Esophagus muscularis mucosa (tissue), 4 donors: ENCODE measurements around the gene PNPLA7. TPM values are rescaled to one million over a fixed set of nuclear protein-coding genes. Genes with fewer than 3 reads are reported as not detected.

Experiments used
- DNase-seq: peaks from one replicate; pipeline ENCODE4 v3.0.0-alpha.2; 2017; ENCODE audit errors: extremely low spot score
- H3K27ac ChIP-seq, 4 donors: fragments of 200-600 bp; sonication (generic); replicated peaks in 1 of 4; 1 replicate in 3 of 4; 2 replicates in 1 of 4; pipeline ENCODE4 v1.5.1; 2016 to 2019; ENCODE audit warnings: mild to moderate bottlenecking in 1 of 4
- H3K27me3 ChIP-seq, 4 donors: fragments of 200-600 bp; sonication (generic); one replicate each; pipeline versions ENCODE4 v1.5.1 to v1.6.0; 2016 to 2019
- H3K36me3 ChIP-seq, 4 donors: fragments of 200-600 bp; sonication (generic); one replicate each; pipeline ENCODE4 v1.5.1; 2016 to 2019
- H3K4me1 ChIP-seq, 4 donors: fragments of 200-600 bp; sonication (generic); one replicate each; pipeline ENCODE4 v1.5.1; 2016 to 2019
- H3K4me3 ChIP-seq, 4 donors: fragments of 200-600 bp; sonication (generic); 1 replicate in 2 of 4; 2 replicates in 2 of 4; pipeline ENCODE4 v1.5.1; 2016 to 2019; ENCODE audit warnings: mild to moderate bottlenecking in 4 of 4, moderate library complexity in 1 of 4
- H3K9me3 ChIP-seq, 4 donors: fragments of 200-600 bp; sonication (generic); 1 replicate in 3 of 4; 2 replicates in 1 of 4; pipeline ENCODE4 v1.5.1; 2016 to 2019
- CTCF ChIP-seq, 3 experiments: fragments of 200-600 bp in 2 of 3; fragments of 450-650 bp in 1 of 3; sonication (generic) in 2 of 3; IDR thresholded peaks; one replicate each; pipeline ENCODE4 v1.5.1; 2017 to 2019; ENCODE audit warnings: antibody characterized with exemption in 3 of 3, mild to moderate bottlenecking in 2 of 3, moderate library complexity in 1 of 3
- EP300 ChIP-seq: sonication (generic); formaldehyde crosslinking; IDR thresholded peaks from one replicate; pipeline ENCODE4 v1.6.1; 2017; ENCODE audit warnings: antibody characterized with exemption
- POLR2A ChIP-seq: fragments of 450-650 bp; IDR thresholded peaks from one replicate; pipeline ENCODE4 v1.6.1; 2017; ENCODE audit warnings: antibody characterized with exemption, moderate library complexity, mild to moderate bottlenecking, low read depth
- POLR2AphosphoS5 ChIP-seq, 2 donors: sonication (generic); formaldehyde crosslinking; IDR thresholded peaks; one replicate each; pipeline ENCODE4 v1.6.1; 2017; ENCODE audit warnings: antibody characterized with exemption in 2 of 2
- WGBS: methylation state at CpG from one replicate; pipeline ENCODE4 v1.1.5; 2018; 5-methylcytosine and 5-hydroxymethylcytosine counted together
- intact Hi-C: fragments of 100-400 bp; cut with DNase I; formaldehyde crosslinking; loops from one replicate; pipeline ENCODE4 v1.15.1; 2023
- total RNA-seq, 4 donors: library from RNA; depleted of rRNA; stranded (reverse); fragments of >200 nt; gene quantifications; one replicate each; pipeline versions ENCODE4 v1.1.0 to v1.2.1, GENCODE V29; 2016

The PNPLA7 gene
- total RNA-seq, 4 donors from 2014 or later: 3.0 to 6.2 (median 4.0) TPM

GRCh38 chr9:137459152-137459600, 91.0 kb downstream of the PNPLA7 start, which contains the start of gene NSMF:
Gene NSMF (minus strand): TSS chr9:137459334. CDS start chr9:137459102, 232 bp downstream.
- TF ChIP-seq POLR2A: peak; percentile 22
- no peak for TF ChIP-seq CTCF (IDR thresholded peaks at IDR 0.05)
- no peak for TF ChIP-seq EP300
- peak; percentile 80 to 82 for TF ChIP-seq POLR2AphosphoS5 (IDR thresholded peaks at IDR 0.05)
- Histone ChIP-seq H3K27ac (peak within 1 kb of the TSS; percentile 66 to 81 (median 79)), H3K4me3 (peak within 1 kb of the TSS; percentile 81 to 87 (median 86)), H3K27me3 (no peaks in the 10 kb centered on the region), H3K9me3 (no peaks in the 10 kb centered on the region), H3K4me1 (peaks cover 36 to 69% (median 66%) of the 10 kb centered on the region in 4 donors), H3K36me3 (peaks cover 0 to 37% (median 30%) of the 10 kb centered on the region in 4 donors)
- WGBS: no CpG with 5 or more reads among the region's 62 CpGs
- DNase-seq: peak; percentile 97
- intact Hi-C loops: no loop called here

GRCh38 chr9:137458194-137459151, 91.7 kb downstream of the PNPLA7 start:
- peaks cover 0 to 35% (median 30%) of the 10 kb centered on the region in 4 donors for H3K36me3 ChIP-seq
- no peaks in the 10 kb centered on the region for H3K27me3 ChIP-seq
- 53% methylated on average over 12 of the region's 88 CpGs for WGBS
- TF ChIP-seq EP300: no peak
- no peak for TF ChIP-seq POLR2AphosphoS5 (IDR thresholded peaks at IDR 0.05)
- TF ChIP-seq CTCF (IDR thresholded peaks at IDR 0.05): no peak
- TF ChIP-seq POLR2A: no peak
- H3K9me3 ChIP-seq: no peaks in the 10 kb centered on the region
- no peak for DNase-seq
- H3K4me1 ChIP-seq: peaks cover 37 to 73% (median 71%) of the 10 kb centered on the region in 4 donors
- intact Hi-C loops: no loop called here
- peak overlapping the region; percentile 81 to 87 (median 86) for H3K4me3 ChIP-seq
- H3K27ac ChIP-seq: peak overlapping the region; percentile 66 to 81 (median 79)

GRCh38 chr9:137457406-137458193, 92.6 kb downstream of the PNPLA7 start:
- Histone ChIP-seq H3K4me1 (peaks cover 37 to 80% (median 75%) of the 10 kb centered on the region in 4 donors), H3K4me3 (peak overlapping the region; percentile 81 to 87 (median 86)), H3K27me3 (no peaks in the 10 kb centered on the region), H3K27ac (peak overlapping the region; percentile 66 to 81 (median 79)), H3K36me3 (peaks cover 4 to 39% (median 37%) of the 10 kb centered on the region in 4 donors), H3K9me3 (no peaks in the 10 kb centered on the region)
- 90% methylated on average over 6 of the region's 44 CpGs for WGBS
- no peak for DNase-seq
- TF ChIP-seq POLR2A (no peak), CTCF (IDR thresholded peaks at IDR 0.05) (no peak), POLR2AphosphoS5 (IDR thresholded peaks at IDR 0.05) (no peak), EP300 (no peak)
- intact Hi-C loops: no loop called here

DNA sequence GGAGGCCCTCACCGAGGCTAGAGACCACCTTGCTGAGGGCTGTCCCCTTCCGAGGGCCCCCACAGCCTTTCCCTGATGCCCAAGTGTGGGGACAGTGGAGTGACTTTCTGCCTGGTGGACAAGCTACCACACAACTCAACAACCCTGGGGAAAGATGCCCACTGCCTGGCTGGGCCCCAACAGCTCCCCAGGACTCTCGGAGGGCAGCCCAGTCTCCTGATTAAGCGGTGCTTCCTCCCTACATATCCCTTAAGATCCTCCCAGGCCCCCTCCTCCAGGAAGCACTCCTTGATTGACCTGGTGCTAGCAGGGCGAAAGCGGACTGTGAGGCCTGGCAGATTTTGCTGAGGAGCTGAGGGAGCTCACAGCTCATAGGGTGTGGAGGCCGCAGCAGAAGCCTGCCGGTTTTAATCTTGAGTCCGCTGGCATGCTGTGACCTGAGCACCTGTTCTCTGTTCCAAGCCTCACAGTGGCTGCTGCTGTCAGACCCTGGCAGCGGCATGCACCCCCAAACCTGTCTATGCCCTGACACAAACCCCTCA, 93.3 kb downstream of the PNPLA7 start:
- peaks cover 36 to 76% (median 73%) of the 10 kb centered on the region in 4 donors for H3K4me1 ChIP-seq
- intact Hi-C loops: no loop called here
- TF ChIP-seq EP300 (no peak), POLR2A (no peak), POLR2AphosphoS5 (IDR thresholded peaks at IDR 0.05) (no peak), CTCF (IDR thresholded peaks at IDR 0.05) (no peak)
- no peak overlapping the region for H3K4me3 ChIP-seq
- H3K27ac ChIP-seq: peak overlapping the region in 3 of 4 donors; percentile 19 to 79 (median 79)
- no peak for DNase-seq
- no peaks in the 10 kb centered on the region for H3K27me3 ChIP-seq
- no peaks in the 10 kb centered on the region for H3K9me3 ChIP-seq
- H3K36me3 ChIP-seq: peaks cover 6 to 43% (median 41%) of the 10 kb centered on the region in 4 donors
- WGBS: 100% methylated on average over 1 of the region's 10 CpGs
